Ishikawa (cell line): Measurements from ENCODE around the gene SLCO1A2.

Experiments
- FOXM1 ChIP-seq: IDR thresholded peaks from 2 replicates; pipeline ENCODE4 v1.6.1; 2012; ENCODE audit warnings: low read depth, borderline replicate concordance
- TAF1 ChIP-seq: IDR thresholded peaks from 2 replicates; pipeline ENCODE4 v1.6.1; 2012; ENCODE audit warnings: low read depth, mild to moderate bottlenecking

- TF ChIP-seq TAF1 (no peak), FOXM1 (no peak)
These were observed 1.9 kb upstream of the SLCO1A2 start for GRCh38 chr12:21336656-21337055.
